RWPE2 (cell line): ENCODE measurements around the gene DNLZ.

Source experiments
- ATAC-seq: fragments of 200-7000 bp; cut with Tn5 transposase; 3 replicates; pipeline ENCODE4 v1.9.1; 2021; ENCODE audit warnings: low read depth
- DNase-seq: peaks from one replicate; pipeline ENCODE4 v3.0.0-alpha.2; 2020; ENCODE audit warnings: low spot score
- H3K27ac ChIP-seq: fragments of 450-650 bp; 2 replicates; pipeline ENCODE4 v1.5.1; 2017; ENCODE audit warnings: mild to moderate bottlenecking; ENCODE audit not compliant: poor library complexity, severe bottlenecking
- H3K27me3 ChIP-seq: fragments of 250-450 bp; sonication (Bioruptor Pico); 2 replicates; pipeline ENCODE4 v1.5.1; 2021; ENCODE audit warnings: mild to moderate bottlenecking, moderate library complexity; ENCODE audit not compliant: insufficient read depth, poor library complexity, severe bottlenecking
- H3K36me3 ChIP-seq: fragments of 250-450 bp; sonication (Bioruptor Pico); 2 replicates; pipeline ENCODE4 v1.5.1; 2020; ENCODE audit warnings: low read depth, mild to moderate bottlenecking, moderate library complexity
- H3K4me1 ChIP-seq: fragments of 250-450 bp; sonication (Bioruptor Pico); 2 replicates; pipeline ENCODE4 v1.5.1; 2021; ENCODE audit warnings: mild to moderate bottlenecking, moderate library complexity; ENCODE audit not compliant: insufficient read depth, poor library complexity, severe bottlenecking
- H3K4me3 ChIP-seq: fragments of 250-450 bp; sonication (Bioruptor Pico); 2 replicates; pipeline ENCODE4 v1.5.1; 2021; ENCODE audit warnings: mild to moderate bottlenecking, moderate library complexity; ENCODE audit not compliant: severe bottlenecking
- H3K9me3 ChIP-seq: fragments of 250-450 bp; sonication (Bioruptor Pico); 2 replicates; pipeline ENCODE4 v1.5.1; 2021; ENCODE audit warnings: mild to moderate bottlenecking, moderate library complexity; ENCODE audit not compliant: severe bottlenecking
- TF ChIP-seq, protein P1 (sequence below): fragments of 450-650 bp; IDR thresholded peaks from one replicate; pipeline ENCODE4 v1.5.1; 2017; ENCODE audit warnings: mild to moderate bottlenecking, moderate library complexity; ENCODE audit not compliant: poor library complexity, severe bottlenecking

Gene DNLZ

DNA sequence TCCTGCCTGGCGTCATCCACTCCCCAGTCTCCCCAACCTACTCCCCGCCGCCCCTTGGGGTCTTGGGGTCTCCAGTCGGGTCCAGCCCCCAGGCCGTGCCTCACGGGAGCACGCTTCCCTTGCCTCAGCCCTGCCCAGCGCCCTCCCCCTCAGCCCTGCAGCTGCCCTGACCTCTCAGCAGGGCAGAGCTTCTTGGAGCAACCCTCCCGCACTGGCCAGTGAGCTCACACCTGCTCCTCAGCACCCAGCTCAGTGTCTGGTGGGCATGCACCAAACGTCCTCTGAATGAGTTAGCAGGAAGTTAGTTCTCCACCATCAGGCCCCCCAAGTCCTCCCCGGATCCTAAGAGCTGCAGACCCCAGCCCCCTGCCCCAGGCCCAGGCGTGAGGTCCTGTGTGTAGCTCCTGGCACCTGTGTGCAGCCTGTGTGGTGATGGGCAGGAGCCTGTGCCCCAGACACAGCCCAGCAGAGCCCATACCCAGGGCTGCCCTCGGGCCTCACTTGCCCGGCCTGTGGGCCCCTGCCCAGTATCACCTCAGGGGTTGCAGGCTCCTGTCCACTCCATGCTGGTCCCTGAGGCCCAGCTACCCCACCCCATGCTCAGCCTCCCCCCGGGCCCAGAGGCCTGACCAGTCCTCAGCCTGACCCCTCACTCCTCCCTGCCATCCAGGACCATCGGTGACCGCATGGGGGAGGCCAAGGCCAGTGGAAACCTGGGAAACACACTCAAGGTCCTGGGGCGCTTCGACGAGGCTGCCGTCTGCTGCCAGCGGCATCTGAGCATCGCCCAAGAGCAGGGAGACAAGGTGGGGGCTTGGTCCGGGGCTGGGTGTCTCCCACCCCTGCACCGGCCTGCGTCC lies 28.0 kb downstream of the DNLZ start:
- no peaks in the 10 kb centered on the region for H3K4me1 ChIP-seq
- TF ChIP-seq, protein P1, sequence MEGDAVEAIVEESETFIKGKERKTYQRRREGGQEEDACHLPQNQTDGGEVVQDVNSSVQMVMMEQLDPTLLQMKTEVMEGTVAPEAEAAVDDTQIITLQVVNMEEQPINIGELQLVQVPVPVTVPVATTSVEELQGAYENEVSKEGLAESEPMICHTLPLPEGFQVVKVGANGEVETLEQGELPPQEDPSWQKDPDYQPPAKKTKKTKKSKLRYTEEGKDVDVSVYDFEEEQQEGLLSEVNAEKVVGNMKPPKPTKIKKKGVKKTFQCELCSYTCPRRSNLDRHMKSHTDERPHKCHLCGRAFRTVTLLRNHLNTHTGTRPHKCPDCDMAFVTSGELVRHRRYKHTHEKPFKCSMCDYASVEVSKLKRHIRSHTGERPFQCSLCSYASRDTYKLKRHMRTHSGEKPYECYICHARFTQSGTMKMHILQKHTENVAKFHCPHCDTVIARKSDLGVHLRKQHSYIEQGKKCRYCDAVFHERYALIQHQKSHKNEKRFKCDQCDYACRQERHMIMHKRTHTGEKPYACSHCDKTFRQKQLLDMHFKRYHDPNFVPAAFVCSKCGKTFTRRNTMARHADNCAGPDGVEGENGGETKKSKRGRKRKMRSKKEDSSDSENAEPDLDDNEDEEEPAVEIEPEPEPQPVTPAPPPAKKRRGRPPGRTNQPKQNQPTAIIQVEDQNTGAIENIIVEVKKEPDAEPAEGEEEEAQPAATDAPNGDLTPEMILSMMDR = no peak
- H3K27me3 ChIP-seq = no peaks in the 10 kb centered on the region
- H3K27ac ChIP-seq = no peak overlapping the region
- no peaks in the 10 kb centered on the region for H3K36me3 ChIP-seq
- no peak for DNase-seq
- no peak for ATAC-seq
- no peak overlapping the region for H3K4me3 ChIP-seq
- no peaks in the 10 kb centered on the region for H3K9me3 ChIP-seq

DNA sequence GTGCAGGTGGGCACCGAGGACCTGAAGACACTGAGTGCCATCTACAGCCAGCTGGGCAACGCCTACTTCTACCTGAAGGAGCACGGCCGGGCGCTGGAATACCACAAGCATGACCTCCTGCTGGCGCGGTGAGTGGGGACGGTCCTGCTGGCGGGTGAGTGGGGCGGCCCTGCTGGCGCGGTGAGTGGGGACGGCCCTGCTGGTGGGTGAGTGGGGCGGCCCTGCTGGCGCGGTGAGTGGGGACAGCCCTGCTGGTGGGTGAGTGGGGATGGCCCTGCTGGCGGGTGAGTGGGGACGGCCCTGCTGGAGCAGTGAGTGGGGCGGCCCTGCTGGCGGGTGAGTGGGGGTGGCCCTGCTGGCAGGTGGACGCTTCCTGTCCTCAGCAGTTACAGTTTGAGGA lies 29.0 kb downstream of the DNLZ start:
- Histone ChIP-seq H3K4me1 (no peaks in the 10 kb centered on the region), H3K4me3 (no peak overlapping the region), H3K27ac (no peak overlapping the region), H3K9me3 (no peaks in the 10 kb centered on the region), H3K36me3 (no peaks in the 10 kb centered on the region), H3K27me3 (no peaks in the 10 kb centered on the region)
- no peak for ATAC-seq
- no peak for DNase-seq
- TF ChIP-seq, protein P1 = no peak

DNA sequence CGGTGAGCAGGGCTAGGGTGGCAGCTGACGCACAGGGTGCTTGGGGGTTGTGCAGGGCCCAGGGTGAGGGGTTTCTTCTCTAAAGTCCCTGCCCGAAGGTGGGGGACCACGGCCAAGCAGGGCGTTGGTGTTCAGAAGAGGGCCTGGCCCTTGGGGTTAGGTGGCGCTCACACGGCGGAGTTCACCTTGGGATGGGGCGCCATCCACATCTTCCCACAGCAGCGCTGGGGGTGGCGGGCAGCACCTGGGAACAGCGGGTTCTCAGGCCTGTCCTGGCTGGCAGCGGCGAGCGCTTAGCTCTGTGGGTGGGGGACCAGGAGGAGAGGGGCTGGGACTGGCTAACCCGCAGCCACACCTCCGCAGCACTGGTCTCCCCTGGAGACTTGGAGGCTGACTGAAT lies 30.1 kb downstream of the DNLZ start:
- Histone ChIP-seq H3K36me3 (no peaks in the 10 kb centered on the region), H3K4me3 (no peak overlapping the region), H3K9me3 (no peaks in the 10 kb centered on the region), H3K27ac (no peak overlapping the region), H3K27me3 (no peaks in the 10 kb centered on the region), H3K4me1 (no peaks in the 10 kb centered on the region)
- ATAC-seq (no peak), DNase-seq (no peak)
- TF ChIP-seq, protein P1 = no peak

DNA sequence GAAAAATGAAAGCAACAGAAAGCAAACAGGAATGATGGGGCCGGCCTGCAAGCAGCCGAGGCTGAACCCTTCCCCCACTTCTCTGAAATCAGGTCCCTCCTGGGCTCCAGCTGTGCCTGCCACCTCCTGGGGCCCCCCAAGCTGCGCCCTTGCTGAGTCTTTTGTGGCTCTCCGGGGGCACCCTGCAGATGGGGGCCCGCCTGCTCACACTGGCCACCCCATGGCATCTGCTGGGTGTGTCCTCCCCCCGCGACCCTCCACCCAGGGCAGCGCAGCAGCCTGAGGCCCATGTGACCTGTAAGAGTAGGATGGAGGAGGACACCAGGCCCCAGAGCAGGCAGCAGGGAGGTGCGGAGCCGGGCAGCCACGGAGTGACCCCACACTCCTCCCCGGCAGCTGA lies 30.5 kb downstream of the DNLZ start:
- Histone ChIP-seq H3K27me3 (no peaks in the 10 kb centered on the region), H3K4me3 (no peak overlapping the region), H3K27ac (no peak overlapping the region), H3K9me3 (no peaks in the 10 kb centered on the region), H3K36me3 (no peaks in the 10 kb centered on the region), H3K4me1 (no peaks in the 10 kb centered on the region)
- no peak for ATAC-seq
- TF ChIP-seq, protein P1 = no peak
- no peak for DNase-seq

DNA sequence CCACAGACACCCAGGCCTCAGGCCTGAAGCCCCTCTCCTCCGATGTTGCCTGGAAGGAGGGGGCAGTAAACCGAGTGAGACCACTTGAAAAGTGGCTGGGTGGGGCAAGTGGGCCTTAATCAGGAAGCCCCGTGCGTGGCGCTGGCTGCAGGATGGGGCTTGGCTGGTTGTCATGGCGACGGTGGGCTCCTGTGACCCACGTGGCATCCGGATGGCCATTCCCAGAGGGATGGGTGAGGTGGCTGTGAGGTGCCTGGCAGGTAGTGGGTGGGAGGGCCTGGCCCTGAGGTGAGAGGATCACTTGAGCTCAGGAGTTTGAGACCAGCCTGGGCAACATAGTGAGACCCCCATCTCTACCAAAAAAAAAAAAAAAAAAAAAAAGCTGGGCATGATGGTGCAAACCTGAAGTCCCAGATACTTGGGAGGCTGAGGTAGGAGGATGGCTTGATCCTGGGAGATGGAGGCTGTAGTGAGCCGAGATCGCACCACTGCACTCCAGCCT lies 31.0 kb downstream of the DNLZ start:
- Histone ChIP-seq H3K27me3 (no peaks in the 10 kb centered on the region), H3K9me3 (no peaks in the 10 kb centered on the region), H3K4me3 (no peak overlapping the region), H3K36me3 (no peaks in the 10 kb centered on the region), H3K27ac (no peak overlapping the region), H3K4me1 (no peaks in the 10 kb centered on the region)
- DNase-seq (no peak), ATAC-seq (no peak)
- TF ChIP-seq, protein P1 = no peak
